Measurements from ENCODE around the gene PRR20G. TPM values are rescaled to one million over a fixed set of nuclear protein-coding genes. Genes with fewer than 3 reads are reported as not detected.

The PRR20G gene
- total RNA-seq, 1 donor: not detected

DNA sequence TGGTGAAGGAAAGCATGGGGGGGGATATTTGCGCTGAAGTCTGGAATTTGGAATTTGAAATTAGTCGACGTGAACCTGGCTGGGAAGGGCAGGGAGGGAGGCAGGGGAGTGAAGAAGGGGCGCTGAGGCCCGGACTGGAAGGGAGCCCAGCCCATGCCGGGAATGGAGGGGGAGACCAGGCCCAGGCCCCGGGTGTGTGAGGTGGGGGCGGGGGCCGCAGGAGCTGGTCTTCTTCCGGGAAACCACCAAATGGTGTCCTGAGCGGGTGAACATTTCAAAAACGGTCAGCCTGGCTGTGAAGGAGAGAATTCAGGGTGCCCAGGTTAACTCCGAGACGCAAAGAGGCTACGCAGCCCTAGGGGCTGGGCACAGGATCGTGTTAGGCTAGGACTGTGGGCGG lies 497 bp upstream of the PRR20G start:
- H2AFZ ChIP-seq (ENCODE audit: low read length): no peak overlapping the region
- no peak for DNase-seq (ENCODE audit: insufficient read length, low spot score, missing footprints)
- no peaks in the 10 kb centered on the region for H3K79me2 ChIP-seq (ENCODE audit: insufficient read depth, low read length)
- no peaks in the 10 kb centered on the region for H4K20me1 ChIP-seq (ENCODE audit: insufficient read depth, low read length)
- peaks cover 3% of the 10 kb centered on the region for H3K27me3 ChIP-seq (ENCODE audit: insufficient read depth, low read length)
- no peaks in the 10 kb centered on the region for H3K36me3 ChIP-seq (ENCODE audit: insufficient read depth, low read length)
- no peaks in the 10 kb centered on the region for H3K9me3 ChIP-seq (ENCODE audit: low read depth, low read length)
- no peaks in the 10 kb centered on the region for H3K4me1 ChIP-seq (ENCODE audit: insufficient read depth, low read length)
- TF ChIP-seq, protein P1, sequence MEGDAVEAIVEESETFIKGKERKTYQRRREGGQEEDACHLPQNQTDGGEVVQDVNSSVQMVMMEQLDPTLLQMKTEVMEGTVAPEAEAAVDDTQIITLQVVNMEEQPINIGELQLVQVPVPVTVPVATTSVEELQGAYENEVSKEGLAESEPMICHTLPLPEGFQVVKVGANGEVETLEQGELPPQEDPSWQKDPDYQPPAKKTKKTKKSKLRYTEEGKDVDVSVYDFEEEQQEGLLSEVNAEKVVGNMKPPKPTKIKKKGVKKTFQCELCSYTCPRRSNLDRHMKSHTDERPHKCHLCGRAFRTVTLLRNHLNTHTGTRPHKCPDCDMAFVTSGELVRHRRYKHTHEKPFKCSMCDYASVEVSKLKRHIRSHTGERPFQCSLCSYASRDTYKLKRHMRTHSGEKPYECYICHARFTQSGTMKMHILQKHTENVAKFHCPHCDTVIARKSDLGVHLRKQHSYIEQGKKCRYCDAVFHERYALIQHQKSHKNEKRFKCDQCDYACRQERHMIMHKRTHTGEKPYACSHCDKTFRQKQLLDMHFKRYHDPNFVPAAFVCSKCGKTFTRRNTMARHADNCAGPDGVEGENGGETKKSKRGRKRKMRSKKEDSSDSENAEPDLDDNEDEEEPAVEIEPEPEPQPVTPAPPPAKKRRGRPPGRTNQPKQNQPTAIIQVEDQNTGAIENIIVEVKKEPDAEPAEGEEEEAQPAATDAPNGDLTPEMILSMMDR (IDR thresholded peaks at IDR 0.05; ENCODE audit: extremely low read depth, low read depth, low read length): no peak
- no peak overlapping the region for H3K27ac ChIP-seq (ENCODE audit: low read depth, low read length)
- no peak overlapping the region for H3K4me2 ChIP-seq (ENCODE audit: insufficient read depth, low read length)
- H3K4me3 ChIP-seq (ENCODE audit: insufficient read depth, low read length): no peak overlapping the region

DNA sequence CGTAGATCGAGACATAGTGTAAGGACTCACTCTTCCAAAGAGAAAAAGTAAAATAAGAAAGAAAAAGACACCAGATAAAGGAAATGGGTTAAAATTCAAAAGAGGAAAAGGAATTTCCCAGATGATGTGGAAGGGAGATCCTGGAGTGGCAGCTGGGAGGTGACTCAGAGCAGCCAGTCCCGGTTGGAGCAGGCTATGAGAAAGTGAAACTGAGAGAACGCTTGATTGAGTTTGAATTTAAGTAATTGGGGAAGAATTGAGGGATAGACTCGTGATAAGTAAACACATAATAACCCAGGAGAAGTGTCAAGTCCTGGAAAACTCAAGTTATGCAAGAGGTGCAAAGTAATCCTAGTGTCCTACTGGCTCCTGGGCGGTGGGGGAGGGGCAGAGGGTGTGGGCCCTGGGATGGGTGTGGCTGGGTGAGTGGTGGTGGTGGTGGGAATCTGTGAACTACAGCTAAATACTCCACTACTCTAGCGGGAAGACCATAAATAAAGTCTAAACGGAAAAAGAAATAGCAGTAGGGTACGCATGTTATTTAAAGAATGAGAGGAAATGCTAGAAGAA lies 1.2 kb downstream of the PRR20G start:
- Histone ChIP-seq H3K27ac (ENCODE audit: low read depth, low read length) (no peak overlapping the region), H3K4me1 (ENCODE audit: insufficient read depth, low read length) (no peaks in the 10 kb centered on the region), H3K4me3 (ENCODE audit: insufficient read depth, low read length) (peak overlapping the region; percentile 57), H4K20me1 (ENCODE audit: insufficient read depth, low read length) (no peaks in the 10 kb centered on the region), H3K27me3 (ENCODE audit: insufficient read depth, low read length) (peaks cover 10% of the 10 kb centered on the region), H3K79me2 (ENCODE audit: insufficient read depth, low read length) (no peaks in the 10 kb centered on the region), H3K4me2 (ENCODE audit: insufficient read depth, low read length) (peak overlapping the region; percentile 52), H3K36me3 (ENCODE audit: insufficient read depth, low read length) (no peaks in the 10 kb centered on the region), H2AFZ (ENCODE audit: low read length) (peak overlapping the region; percentile 43), H3K9me3 (ENCODE audit: low read depth, low read length) (no peaks in the 10 kb centered on the region)
- TF ChIP-seq, protein P1 (IDR thresholded peaks at IDR 0.05; ENCODE audit: extremely low read depth, low read depth, low read length): no peak
- peak; percentile 84 for DNase-seq (ENCODE audit: insufficient read length, low spot score, missing footprints)

DNA sequence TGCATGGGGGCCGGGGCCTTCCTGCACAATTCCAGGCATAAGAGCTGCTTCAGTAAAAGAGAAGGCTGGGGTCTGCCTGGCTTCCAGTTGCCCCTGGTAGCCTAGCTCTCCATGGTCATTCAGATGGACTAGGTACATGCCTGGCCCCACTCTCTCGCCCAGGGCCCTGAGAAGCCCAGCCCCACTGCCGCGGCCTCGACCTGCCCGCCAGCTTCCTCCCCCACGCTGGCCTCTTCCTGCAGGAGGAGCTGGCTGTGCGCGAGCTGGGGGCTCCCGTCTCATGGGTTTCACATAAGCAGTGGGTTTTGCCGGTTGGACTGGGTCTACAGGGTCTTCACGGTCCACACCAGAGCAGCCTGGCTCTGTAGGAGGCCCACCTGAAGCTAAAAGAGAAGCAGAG lies 3.6 kb downstream of the PRR20G start:
- no peaks in the 10 kb centered on the region for H3K36me3 ChIP-seq (ENCODE audit: insufficient read depth, low read length)
- no peak overlapping the region for H3K4me3 ChIP-seq (ENCODE audit: insufficient read depth, low read length)
- H3K27me3 ChIP-seq (ENCODE audit: insufficient read depth, low read length): peaks cover 10% of the 10 kb centered on the region
- H4K20me1 ChIP-seq (ENCODE audit: insufficient read depth, low read length): no peaks in the 10 kb centered on the region
- no peak overlapping the region for H2AFZ ChIP-seq (ENCODE audit: low read length)
- H3K79me2 ChIP-seq (ENCODE audit: insufficient read depth, low read length): no peaks in the 10 kb centered on the region
- H3K9me3 ChIP-seq (ENCODE audit: low read depth, low read length): no peaks in the 10 kb centered on the region
- TF ChIP-seq, protein P1 (IDR thresholded peaks at IDR 0.05; ENCODE audit: extremely low read depth, low read depth, low read length): no peak
- H3K4me1 ChIP-seq (ENCODE audit: insufficient read depth, low read length): no peaks in the 10 kb centered on the region
- no peak overlapping the region for H3K4me2 ChIP-seq (ENCODE audit: insufficient read depth, low read length)
- DNase-seq (ENCODE audit: insufficient read length, low spot score, missing footprints): no peak
- no peak overlapping the region for H3K27ac ChIP-seq (ENCODE audit: low read depth, low read length)

DNA sequence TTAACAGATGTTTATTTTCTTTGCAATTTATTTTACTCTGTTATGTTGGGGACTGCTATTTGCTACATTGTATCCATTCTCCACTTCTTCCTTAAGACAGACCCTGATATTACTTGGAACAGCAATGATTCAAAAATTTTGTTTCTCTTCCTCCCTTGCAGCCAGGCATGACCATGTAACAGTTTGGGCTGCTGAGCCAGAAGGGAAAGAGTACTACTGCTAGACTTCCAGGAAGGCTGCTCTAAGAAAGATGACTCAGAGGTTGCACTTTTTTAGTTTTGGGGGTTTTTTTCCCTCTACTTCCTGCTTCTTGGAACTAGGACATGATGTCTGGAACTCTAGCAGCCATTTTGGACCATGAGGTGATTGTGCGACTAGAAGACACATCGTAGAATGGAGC lies 10.3 kb downstream of the PRR20G start:
- Histone ChIP-seq H3K79me2 (ENCODE audit: insufficient read depth, low read length) (no peaks in the 10 kb centered on the region), H2AFZ (ENCODE audit: low read length) (no peak overlapping the region), H4K20me1 (ENCODE audit: insufficient read depth, low read length) (no peaks in the 10 kb centered on the region), H3K36me3 (ENCODE audit: insufficient read depth, low read length) (no peaks in the 10 kb centered on the region), H3K4me2 (ENCODE audit: insufficient read depth, low read length) (no peak overlapping the region), H3K27ac (ENCODE audit: low read depth, low read length) (no peak overlapping the region), H3K4me3 (ENCODE audit: insufficient read depth, low read length) (no peak overlapping the region), H3K4me1 (ENCODE audit: insufficient read depth, low read length) (peaks cover 3% of the 10 kb centered on the region), H3K9me3 (ENCODE audit: low read depth, low read length) (no peaks in the 10 kb centered on the region), H3K27me3 (ENCODE audit: insufficient read depth, low read length) (peaks cover 7% of the 10 kb centered on the region)
- DNase-seq (ENCODE audit: insufficient read length, low spot score, missing footprints): no peak
- TF ChIP-seq, protein P1 (IDR thresholded peaks at IDR 0.05; ENCODE audit: extremely low read depth, low read depth, low read length): no peak

Measured in osteoblast (primary cell).